NCI-H2171 treated with DMSO at 0.1 percent for 48 hours (cell line): Measurements from ENCODE around the gene MMP1.

Source experiments
- DNase-seq: peaks from one replicate; lab custom pipeline; 2025; lab: John Stamatoyannopoulos, UW

Gene MMP1

DNA sequence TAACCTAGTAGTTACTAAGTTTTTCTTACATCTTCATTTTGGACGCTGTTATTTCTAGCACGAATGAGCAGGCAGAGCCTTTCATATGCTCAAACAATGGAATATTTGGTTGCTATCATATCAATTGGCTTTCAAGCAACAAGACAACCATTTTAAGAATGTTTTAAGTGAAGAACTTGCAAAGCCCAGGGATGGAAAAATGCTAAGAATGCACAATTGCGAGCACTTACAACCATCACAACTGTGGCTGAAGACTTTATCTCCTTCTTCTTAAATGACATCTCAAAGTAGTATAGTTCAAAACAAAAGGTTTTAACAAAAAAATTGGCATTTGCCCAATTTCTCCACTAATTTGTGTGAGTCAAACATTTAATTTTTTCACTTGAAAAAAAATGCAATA, 8.3 kb upstream of the MMP1 start:
- DNase-seq: no peak

DNA sequence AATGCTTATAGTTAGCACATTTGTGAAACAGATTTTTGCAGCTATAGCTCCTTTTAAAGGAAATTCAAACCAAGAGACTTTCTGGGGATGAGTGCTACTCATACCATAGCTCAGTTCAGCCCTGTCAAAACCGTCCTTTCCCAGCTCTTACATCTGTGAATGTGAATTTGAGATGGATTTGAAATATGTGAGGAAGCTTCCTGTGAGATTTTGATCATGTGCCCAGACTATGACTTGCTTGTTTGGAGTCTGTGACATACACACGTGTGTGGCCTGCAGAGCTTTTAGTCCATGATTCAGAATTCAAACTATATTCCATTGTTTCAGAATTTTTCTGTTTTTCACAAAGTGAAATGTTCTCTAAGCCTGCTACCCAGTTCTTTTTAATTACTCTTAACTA, 4.4 kb upstream of the MMP1 start:
- DNase-seq: no peak

DNA sequence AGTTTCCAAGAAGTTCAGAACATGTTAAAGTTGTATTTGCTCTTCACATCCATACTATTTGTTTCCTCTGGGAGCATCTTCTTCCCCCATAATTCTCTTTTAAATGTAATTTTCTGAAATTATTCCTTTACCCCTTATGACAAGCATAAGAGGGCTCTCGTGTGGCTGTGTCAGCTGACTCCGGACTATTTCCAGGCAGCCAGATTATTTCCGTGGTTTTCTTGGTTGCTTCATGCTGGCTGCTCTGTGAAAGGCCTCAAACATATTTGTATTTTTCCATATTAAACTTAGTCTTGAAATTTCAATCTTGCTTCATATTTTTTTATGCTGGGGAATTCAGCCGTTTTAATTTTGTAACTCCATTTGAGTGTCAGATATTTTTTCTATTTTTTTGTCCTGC, 2.8 kb upstream of the MMP1 start:
- no peak for DNase-seq

DNA sequence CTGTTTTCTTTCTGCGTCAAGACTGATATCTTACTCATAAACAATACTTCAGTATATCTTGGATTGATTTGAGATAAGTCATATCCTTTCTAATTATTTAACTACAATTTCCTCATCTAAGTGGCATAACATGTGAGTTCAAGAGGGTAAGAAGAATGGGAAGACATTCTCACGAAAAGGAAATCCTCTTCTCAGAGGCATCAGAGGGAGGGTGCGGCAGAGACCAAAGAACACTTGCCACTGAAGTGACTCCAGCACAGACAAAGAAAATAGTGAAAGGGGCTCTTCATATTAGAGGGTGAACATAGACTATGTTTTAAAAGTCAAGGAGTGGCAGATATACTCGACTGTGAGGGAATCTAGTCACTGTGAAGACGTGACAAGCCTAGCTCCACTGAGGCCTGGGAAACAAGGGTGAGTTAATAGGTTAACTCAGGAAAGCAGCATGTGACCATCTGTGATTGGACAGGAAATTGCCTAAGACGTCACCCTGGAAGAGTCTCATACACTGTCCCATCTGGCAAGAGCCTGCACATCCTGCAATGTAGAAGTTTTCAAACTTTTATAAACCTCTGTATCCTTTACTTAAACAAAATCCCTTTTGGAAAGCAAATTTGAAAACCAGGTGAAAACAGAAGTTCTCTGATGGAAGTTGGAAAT, 1.9 kb upstream of the MMP1 start:
- no peak for DNase-seq

DNA sequence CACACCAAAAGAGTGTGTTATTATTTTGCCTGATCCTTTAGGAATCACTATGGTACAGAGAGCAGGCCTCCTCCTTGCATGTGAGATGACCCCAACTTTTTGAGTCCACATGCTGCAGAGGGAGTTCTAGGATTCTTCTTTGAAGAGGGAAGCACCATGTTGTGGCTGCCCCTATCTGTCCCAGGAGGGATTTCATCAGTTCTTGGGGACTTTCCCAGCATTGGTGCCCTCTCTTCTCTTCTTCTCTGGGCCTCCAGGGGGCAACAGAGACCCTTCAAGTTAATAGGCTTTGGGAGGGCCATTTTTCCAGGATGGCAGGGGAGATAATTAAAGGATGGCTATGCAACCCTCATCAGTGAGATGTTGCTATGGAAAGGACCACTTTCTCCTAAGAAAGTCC, 3.6 kb downstream of the MMP1 start:
- no peak for DNase-seq

DNA sequence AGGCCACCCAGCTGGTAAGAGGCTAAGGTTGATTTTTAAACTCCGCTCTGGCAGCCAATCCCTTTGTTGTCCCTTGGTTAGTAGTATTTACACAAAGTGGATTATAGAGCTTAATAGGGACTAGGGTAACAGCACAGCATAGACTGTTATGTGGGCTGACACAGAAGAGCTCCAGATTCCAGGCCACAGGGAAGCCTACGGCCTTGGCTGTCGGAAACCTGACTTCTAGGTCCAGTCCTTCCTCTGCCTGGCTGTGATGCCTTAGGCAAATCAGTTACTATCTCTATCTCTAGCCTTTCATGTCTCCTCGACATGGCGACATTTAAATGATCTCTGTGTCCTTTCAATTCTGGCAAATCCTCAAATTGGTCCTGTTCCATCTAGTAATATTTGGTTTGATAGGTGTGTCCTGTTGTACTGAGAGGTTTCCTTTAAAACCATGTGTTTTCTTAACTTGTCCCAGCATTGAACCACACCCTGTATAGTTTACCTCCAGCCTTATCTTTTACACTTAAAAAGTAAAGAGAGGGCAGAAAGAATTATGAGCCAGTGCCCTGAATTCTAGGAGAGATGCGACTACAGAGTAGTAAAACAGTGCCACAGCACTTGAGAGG, 4.2 kb downstream of the MMP1 start:
- no peak for DNase-seq

DNA sequence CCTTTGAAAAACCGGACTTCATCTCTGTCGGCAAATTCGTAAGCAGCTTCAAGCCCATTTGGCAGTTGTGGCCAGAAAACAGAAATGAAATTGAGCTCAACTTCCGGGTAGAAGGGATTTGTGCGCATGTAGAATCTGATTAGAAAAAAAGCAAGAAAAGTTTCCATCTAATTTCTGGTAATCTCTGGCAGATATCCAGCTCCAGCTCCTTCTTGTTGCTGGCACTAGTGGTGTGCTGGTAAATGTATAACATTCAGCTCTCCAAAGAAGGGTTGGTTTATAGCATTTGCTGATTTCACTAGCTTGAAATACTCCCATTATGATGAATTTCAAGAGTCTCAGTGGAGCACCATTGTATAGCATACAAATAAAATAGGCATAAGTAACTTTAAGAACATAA, 5.4 kb downstream of the MMP1 start:
- no peak for DNase-seq

DNA sequence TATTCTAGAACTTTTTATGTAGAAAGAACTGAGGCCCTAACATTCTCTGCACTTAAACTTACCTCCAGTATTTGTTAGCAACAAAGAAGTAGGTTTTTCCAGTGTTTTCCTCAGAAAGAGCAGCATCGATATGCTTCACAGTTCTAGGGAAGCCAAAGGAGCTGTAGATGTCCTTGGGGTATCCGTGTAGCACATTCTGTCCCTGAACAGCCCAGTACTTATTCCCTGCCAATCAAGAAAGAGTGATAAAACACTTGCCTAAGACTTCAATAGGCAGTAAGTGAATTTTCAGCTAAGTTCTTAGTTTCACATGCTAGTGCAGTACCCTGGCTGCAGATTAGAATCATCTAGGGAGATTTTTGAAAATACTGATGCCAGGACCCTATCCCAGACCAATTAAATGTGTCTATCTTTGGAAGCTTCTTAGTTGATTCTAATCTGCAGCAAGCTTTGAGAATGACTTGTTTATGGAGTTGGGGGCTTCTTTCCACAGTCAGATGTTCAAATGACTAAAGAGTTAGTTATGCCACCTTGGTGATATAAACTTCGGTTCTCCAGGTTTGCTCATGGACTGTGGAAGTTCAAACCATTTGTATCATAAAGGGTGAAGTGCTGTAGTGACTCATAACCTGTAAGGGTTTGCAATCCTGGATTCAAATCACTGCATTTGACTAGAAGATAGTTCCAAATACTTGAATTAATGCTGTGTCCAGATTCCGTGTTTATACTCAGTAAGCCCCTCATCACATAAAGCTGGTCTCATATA, 6.5 kb downstream of the MMP1 start:
- DNase-seq: no peak

DNA sequence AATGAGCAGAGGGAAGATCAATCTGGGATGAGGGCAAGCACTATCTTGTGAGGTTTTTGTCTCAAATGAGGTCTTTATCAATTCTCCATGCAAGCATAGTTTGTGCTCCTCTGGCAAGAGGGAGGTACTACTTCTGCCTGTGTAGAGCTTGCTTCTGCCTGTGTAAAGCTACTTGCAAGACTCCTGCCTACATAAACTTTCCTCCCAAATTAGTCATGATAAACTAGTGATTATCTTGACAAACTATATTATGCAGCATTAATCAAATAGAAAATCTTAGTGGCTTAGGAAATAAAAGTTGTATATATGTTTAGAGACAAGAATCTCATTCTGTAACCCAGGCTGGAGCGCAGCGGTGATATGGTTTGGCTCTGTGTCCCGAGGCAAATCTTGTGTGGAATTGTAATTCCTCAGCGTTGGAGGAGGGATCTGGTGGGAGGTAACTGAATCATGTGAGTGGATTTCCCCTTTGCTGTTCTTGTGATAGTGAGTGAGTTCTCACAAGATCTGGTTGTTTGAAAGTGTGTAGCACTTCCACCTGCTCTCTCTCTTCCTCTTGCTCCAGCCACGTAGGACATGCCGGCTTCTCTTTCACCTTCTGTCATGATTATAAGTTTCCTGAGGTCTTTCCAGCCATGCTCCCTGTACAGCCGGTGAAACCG, 9.5 kb downstream of the MMP1 start:
- DNase-seq: no peak

DNA sequence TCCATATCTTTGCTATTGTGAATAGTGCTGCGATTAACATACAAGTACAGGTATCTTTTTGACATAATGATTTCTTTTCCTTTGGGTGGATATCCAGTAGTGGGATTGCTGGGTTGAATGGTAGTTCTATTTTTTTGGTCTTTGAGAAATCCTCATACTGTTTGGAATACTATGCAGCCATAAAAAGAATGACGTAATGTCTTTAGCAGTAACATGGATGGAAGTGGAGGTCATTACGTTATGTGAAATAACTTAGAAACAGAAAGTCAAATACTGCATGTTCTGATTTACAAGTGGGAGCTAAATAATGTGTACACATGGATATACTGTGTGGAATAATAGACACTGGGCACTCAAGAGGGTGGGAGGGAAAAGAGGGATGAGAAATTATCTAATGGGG, 13.6 kb downstream of the MMP1 start:
- DNase-seq: no peak

DNA sequence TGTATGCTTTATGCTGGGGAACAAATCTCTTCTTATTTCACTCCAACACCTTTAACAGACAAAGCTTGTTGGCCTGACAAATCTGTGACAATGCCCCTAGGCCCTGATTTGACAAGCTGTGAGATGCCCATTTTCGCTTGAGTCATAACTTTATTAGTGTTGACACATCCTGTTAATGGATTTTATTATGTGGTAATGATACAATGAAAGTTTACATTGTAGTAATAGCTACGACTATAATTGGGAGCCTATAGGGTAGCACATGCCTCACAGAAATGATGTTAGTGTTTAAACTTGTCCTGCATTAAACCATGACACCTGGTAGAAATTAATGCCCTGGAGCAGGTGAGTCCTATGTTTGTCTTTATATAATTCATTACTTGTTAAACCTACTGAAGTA, 14.2 kb downstream of the MMP1 start:
- no peak for DNase-seq

DNA sequence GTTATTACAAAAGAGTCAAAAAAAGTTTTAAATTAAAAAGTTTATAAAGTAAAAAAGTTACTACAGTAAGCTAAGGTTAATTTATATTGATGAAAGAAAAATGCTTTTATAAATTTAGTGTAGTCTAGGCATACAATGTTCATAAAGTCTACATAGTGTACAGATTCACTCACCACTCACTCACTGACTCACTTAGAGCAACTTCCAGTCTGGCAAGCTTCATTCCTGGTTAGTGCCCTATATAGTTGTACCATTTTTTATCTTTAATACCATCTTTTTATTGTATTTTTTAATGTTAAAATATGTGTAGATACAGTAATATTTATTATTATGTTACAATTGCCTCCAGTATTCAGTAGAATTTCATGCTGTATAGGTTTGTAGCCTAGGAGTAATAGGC, 14.9 kb downstream of the MMP1 start:
- no peak for DNase-seq

DNA sequence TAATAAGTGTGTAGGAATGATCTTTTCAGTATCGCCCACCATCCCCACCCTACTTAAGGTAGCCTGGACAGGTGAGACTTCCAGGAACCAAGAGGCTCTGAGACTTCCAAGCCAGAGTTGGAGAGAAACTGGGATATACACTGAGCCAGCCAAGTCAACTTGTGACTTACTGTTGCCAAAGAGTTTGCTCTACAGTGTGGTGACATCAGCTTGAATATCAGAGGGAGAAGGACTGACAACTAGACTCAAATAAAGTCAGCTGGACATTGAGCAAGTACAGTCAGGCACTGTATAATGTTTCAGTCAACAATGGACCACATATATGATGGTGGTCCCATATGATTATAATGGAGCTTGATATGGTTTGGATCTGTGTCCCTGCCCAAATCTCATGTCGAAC, 16.3 kb downstream of the MMP1 start:
- no peak for DNase-seq

DNA sequence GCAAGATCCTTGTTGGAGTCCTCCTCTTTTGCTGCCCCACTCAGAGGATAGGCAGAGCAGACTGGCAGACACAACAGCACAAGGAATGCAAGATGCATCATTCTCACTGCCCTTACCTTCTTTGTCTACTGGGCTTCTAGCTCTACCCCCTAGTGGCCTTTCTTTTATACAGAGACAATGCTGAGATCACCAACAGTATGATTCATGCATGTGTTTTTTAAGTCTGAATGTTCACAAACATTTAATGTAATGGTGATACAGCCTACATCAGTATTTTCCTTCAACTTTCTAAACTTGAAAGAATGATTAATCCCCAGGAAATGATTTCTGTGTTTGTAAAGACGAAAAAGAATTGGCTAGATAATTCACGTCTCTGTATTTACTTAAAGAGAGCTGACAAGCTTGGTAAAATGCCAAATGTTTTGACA, 17.5 kb downstream of the MMP1 start, which contains the start of gene MMP10:
Gene MMP10, minus strand, starts transcription at position 138 of the 428 bp plus-strand sequence. Its CDS starts 37 bp downstream, at position 101.
- DNase-seq: peak; percentile 2

DNA sequence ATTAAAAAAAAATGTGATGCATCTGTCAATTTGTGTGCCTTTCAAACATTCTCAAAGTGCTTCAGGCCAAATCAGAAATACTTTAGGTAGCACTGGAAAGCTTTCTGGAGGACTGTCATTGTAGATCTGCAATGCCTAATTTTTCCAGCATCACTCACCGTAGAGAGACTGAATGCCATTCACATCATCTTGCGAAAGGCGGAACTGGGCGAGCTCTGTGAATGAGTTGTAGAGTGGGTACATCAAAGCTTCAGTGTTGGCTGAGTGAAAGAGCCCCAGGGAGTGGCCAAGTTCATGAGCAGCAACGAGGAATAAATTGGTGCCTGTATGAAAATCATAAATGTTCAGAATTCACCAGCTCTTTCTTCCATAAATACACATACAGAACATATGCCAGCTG, 21.5 kb downstream of the MMP1 start:
- no peak for DNase-seq

DNA sequence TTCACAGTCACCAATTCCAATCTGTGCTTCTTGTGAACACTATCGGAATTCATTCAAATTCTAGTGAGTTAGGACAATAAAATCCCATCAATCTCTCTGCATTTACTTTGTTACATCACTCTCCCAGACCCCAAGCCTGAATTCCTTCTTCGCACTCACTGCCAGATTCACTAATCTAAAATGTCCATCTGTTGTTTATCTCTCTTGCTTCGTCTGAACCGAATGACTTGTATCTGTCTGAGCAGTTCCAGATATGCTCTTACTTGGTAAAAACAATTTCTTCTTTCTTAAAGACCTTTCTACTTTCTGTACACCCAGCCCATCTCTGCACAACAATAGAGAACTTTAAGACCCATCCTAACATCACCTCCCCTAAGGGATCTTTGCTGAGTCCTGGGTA, 24.6 kb downstream of the MMP1 start:
- no peak for DNase-seq

DNA sequence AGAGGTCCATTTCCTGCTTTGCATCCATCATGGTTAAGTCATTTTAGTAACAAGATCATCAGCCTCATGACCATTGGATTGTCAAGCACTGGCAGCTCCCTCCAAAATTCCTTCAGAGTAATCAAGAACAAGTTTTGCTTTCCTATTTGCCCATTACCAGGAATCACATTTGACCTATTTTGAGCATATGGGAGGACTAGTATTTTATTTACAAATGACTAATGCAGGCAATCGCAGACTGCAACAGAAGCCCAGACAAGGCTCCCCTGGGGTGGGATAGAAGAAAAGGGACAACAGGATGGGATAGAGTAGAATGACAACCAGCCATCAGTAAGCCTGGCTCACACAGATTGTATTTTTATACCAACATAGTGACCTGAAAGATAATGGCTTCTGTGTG, 26.6 kb downstream of the MMP1 start:
- no peak for DNase-seq

DNA sequence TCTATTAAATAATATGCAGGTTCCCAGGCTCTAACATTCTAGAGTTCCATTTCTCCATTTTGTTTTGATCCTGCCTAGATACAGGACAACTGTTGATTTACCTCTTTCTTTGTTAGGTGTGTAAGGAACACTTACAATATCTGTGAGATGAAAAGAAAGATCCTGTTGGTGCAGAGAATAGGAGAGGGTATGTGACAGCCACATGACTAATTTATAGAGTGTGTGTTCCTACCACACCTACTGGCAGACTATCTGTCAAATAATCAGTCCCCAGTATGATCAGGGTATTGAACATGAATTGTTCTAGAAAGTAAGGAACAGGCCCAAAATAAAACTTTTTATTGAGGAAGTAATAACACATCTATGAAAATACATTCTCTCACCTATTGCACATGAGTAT, 27.8 kb downstream of the MMP1 start:
- DNase-seq: no peak

DNA sequence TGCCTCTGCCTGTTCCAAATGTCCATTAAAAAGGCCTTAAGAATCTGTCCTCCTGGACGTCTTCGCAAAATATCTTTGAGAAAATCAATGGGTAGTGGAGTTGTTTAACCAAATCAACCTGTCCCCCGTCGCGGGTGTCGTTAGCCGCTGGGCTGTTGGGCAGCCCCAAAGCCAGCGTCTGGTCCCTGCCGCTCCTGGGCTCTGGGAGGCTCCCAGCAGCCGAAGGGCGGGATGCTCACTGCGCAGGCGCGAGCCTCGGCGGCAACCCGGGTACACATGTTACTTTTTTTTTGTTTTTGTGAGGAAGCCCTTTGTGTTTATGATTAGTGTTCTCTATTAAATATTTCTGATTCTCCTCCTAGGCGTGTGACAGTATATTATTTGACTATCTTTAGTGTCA, 30.2 kb downstream of the MMP1 start:
- no peak for DNase-seq

DNA sequence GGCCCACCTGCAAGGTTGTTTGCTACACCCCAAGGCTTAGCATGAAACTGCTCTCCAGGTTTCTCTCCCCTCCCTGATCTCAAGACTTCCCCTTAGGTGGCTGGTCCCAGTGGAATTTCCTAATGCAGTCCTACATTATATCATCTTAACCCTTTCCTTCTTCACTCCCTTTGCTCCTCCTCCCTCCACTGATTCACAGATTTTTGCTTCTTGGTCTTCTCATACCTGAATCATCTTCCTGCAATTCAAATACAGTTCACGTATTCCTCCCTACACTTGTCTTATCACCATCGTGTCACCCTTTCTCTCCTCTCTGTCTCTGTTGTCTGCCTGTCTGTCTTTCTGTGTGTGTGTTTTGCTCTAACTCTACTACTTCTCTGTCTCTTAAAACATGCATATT, 34.5 kb downstream of the MMP1 start:
- DNase-seq: no peak

DNA sequence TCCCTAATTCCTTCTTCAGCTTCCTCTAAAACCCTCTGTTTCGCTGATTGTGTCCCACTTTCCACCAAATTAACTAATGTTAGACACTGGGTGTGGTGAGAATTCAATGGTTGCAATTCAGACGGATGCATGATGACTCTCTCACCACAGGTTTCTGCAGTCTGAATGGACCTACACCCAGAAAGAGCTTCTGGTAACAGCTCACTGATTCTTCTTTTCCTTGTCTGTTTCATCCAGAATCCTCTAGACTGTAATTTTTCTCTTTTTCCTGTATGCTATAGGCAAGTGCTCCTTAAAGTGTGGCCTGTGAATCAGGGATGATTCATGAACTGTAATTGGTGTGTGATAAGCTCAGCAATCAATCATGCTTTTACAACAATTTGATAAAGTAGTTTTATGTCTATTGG, 35.6 kb downstream of the MMP1 start:
- DNase-seq: no peak

DNA sequence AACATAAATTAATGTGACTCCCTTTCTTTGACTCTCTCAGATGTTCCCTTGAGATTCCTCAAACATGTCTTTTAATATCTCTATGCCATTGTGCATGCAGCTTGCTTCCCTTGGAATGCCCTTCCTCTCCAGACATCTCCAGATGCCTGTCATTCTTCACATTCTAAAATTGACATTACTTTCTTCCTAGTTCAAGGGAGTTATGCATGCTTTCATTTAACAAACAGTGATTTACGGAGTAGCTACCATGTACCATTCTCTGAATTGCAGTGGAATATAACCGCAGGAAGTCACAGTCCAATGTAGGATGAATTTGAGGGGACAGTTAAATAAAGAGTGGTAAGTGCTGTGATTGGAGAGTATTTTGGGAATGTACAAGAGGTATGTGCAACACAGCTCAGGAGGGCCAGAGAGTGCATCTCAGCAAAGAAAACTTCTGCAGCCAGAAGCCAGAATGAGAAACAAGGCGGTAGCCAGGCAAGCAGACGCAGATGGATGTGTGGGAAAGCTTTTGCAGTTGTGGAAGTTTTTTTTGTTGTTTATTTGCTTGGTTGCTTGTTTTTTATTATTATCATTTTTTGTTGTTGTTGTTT, 36.2 kb downstream of the MMP1 start:
- no peak for DNase-seq
